Body of pancreas (tissue), 4 donors: ENCODE results near the gene TEX35. TPM values are rescaled to one million over a fixed set of nuclear protein-coding genes. Genes with fewer than 3 reads are reported as not detected.

Experiments
- ATAC-seq: fragments of 150-250 bp; one replicate; pipeline ENCODE4 v1.9.1; 2016
- DNase-seq, 4 donors: peaks; one replicate each; pipeline ENCODE4 v3.0.0-alpha.2; 2019
- H3K27ac ChIP-seq, 4 donors: fragments of 200-600 bp; sonication (generic); 1 replicate in 3 of 4; 2 replicates in 1 of 4; pipeline versions ENCODE4 v1.5.1 to v1.6.1; 2016 to 2019; ENCODE audit warnings: mild to moderate bottlenecking in 1 of 4, mixed read lengths in 1 of 4, moderate library complexity in 1 of 4
- H3K27me3 ChIP-seq, 2 donors: fragments of 200-600 bp; sonication (generic); one replicate each; pipeline ENCODE4 v1.6.0; 2016; ENCODE audit warnings: mild to moderate bottlenecking in 1 of 2
- H3K36me3 ChIP-seq, 2 donors: fragments of 200-600 bp; sonication (generic); replicated peaks in 1 of 2; 2 replicates each; pipeline ENCODE4 v1.5.1; 2016; ENCODE audit warnings: low read depth in 2 of 2; ENCODE audit not compliant: insufficient read depth in 1 of 2
- H3K4me1 ChIP-seq: fragments of 200-600 bp; sonication (generic); one replicate; pipeline ENCODE4 v1.6.0; 2016
- H3K4me3 ChIP-seq, 2 donors: fragments of 200-600 bp; sonication (generic); 1 replicate in 1 of 2; 2 replicates in 1 of 2; pipeline ENCODE4 v1.5.1; 2016 to 2019
- H3K9me3 ChIP-seq, 3 donors: fragments of 200-600 bp; sonication (generic); 1 replicate in 2 of 3; 2 replicates in 1 of 3; pipeline ENCODE4 v1.5.1; 2016
- CTCF ChIP-seq, 7 experiments: fragments of 450-650 bp in 4 of 7; fragments of 200-600 bp in 3 of 7; sonication (generic) in 3 of 7; IDR thresholded peaks; one replicate each; pipeline ENCODE4 v1.5.1; 2016 to 2019; ENCODE audit warnings: antibody characterized with exemption in 7 of 7
- POLR2A ChIP-seq, 3 donors: fragments of 450-650 bp; IDR thresholded peaks; one replicate each; pipeline ENCODE4 v1.6.1; 2016; ENCODE audit warnings: antibody characterized with exemption in 3 of 3, mild to moderate bottlenecking in 2 of 3
- WGBS, 2 donors: methylation state at CpG; one replicate each; pipeline ENCODE4 v1.1.5; 2017; 5-methylcytosine and 5-hydroxymethylcytosine counted together
- intact Hi-C: fragments of 100-400 bp; cut with DNase I; formaldehyde crosslinking; loops from one replicate; pipeline ENCODE4 v1.15.1; 2023
- total RNA-seq, 2 donors: library from RNA; depleted of rRNA; stranded (reverse); fragments of >200 nt; gene quantifications; one replicate each; pipeline ENCODE4 v1.1.0, GENCODE V29; 2016

The TEX35 gene
- total RNA-seq: not detected

DNA sequence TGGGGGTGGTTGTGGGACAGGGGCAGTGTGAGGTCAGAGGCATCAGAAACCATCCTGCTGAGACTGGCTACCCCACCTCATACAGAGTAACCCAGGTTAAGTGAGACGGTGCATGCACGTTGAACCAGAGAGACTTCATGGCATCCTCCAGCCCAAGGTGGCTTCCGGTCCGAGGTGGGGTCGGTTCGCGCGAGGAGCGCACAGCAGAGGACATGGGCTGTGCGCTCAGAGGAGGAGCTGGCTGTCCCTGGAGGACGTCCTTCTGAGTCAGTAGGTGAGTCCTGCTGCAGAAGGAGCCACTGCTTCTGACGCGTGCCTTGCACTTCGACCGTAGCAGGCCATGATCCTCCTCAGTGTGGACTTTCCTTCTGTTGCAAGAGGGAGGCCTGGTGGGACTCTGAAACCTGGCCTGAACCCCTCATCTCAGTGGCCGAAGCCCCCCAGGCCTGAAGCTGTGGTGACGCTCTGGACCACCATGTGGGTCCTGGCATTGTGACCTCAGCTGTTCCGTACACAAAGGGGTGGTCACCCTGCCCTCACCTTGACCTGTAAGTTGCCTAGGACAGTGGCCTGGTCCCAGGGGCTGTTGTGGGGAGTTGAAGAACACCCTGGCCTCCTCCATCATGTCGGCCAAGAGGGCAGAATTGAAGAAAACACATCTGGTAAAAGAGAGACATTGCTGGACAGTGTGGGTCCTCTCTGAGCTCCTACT, at the start of gene TEX35:
Gene TEX35 (plus strand): TSS at position 544 of the 712 bp plus-strand sequence. CDS start 80 bp downstream, at position 624.
- no peaks in the 10 kb centered on the region for H3K27me3 ChIP-seq
- no peak within 1 kb of the TSS for H3K27ac ChIP-seq
- DNase-seq: no peak
- intact Hi-C loops: no loop called here
- no peak for ATAC-seq
- H3K4me1 ChIP-seq: no peaks in the 10 kb centered on the region
- no peak within 1 kb of the TSS for H3K4me3 ChIP-seq
- 86 to 89% methylated on average over 12 to 19 of the region's 19 CpGs for WGBS, 2 donors
- no peaks in the 10 kb centered on the region for H3K9me3 ChIP-seq
- H3K36me3 ChIP-seq: no peaks in the 10 kb centered on the region
- TF ChIP-seq POLR2A (IDR thresholded peaks at IDR 0.05) (no peak), CTCF (IDR thresholded peaks at IDR 0.05) (no peak)

- DNase-seq (no peak), ATAC-seq (no peak)
- 29 to 72% methylated on average over 1 of the region's 1 CpG for WGBS, 2 donors
- no peaks in the 10 kb centered on the region for H3K4me1 ChIP-seq
- no peaks in the 10 kb centered on the region for H3K9me3 ChIP-seq
- intact Hi-C loops: no loop called here
- no peak overlapping the region for H3K4me3 ChIP-seq
- H3K27me3 ChIP-seq: no peaks in the 10 kb centered on the region
- H3K27ac ChIP-seq: no peak overlapping the region
- no peaks in the 10 kb centered on the region for H3K36me3 ChIP-seq
- TF ChIP-seq POLR2A (IDR thresholded peaks at IDR 0.05) (no peak), CTCF (IDR thresholded peaks at IDR 0.05) (no peak)
Measured at GRCh38 chr1:178464141-178464540, 48.8 kb upstream of the TEX35 start.

DNA sequence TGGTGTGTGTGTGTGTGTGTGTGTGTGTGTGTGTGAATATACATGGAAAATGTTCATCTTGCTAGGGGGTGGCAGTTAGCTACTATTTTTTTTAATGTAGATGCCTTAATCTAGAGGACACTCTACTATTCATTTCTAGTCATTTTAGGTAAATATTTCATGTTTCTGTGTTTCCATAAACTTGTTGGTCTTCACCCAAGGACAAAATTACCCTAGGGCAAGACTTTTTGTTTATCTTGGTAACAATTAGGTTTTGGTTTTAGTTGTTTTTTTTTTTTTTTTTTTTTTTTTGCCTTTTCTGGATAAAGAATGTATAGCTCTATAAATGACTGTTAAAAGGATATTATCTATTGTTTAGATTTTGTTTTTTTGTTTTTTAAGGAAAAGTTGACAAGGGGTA, 48.3 kb upstream of the TEX35 start:
- intact Hi-C loops: no loop called here
- Histone ChIP-seq H3K27ac (no peak overlapping the region), H3K27me3 (no peaks in the 10 kb centered on the region), H3K36me3 (no peaks in the 10 kb centered on the region), H3K4me3 (no peak overlapping the region), H3K9me3 (no peaks in the 10 kb centered on the region), H3K4me1 (no peaks in the 10 kb centered on the region)
- DNase-seq (no peak), ATAC-seq (no peak)
- TF ChIP-seq CTCF (IDR thresholded peaks at IDR 0.05) (no peak), POLR2A (IDR thresholded peaks at IDR 0.05) (no peak)

- H3K27ac ChIP-seq: no peak overlapping the region
- H3K4me3 ChIP-seq: no peak overlapping the region
- no peak for TF ChIP-seq POLR2A (IDR thresholded peaks at IDR 0.05)
- TF ChIP-seq CTCF (IDR thresholded peaks at IDR 0.05): no peak
- H3K4me1 ChIP-seq: peaks cover 1% of the 10 kb centered on the region
- H3K9me3 ChIP-seq: no peaks in the 10 kb centered on the region
- H3K36me3 ChIP-seq: no peaks in the 10 kb centered on the region
- H3K27me3 ChIP-seq: no peaks in the 10 kb centered on the region
- intact Hi-C loops: no loop called here
- no peak for ATAC-seq
- no peak for DNase-seq
Measured at GRCh38 chr1:178465011-178465410, 47.9 kb upstream of the TEX35 start.

DNA sequence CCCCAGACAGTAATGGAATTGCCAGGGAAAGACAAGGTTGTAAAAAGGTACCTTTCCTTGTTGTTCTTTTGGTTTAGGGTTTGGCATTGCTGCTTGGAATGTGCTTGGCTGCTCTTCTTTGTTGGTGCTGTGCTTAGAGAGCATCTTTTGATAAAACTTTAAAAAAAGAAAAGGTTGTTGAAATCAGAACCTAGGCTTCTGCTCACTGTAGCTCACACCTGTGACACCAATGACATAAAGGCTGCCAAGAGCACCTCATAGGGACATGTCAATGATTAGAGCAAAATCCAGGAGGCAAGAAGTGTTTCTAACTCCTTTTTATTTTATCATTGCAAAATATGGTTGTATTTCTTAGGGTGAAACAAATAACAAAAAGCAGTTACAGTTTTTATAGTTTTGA, 45.1 kb upstream of the TEX35 start:
- peaks cover 6% of the 10 kb centered on the region for H3K4me1 ChIP-seq
- H3K27me3 ChIP-seq: no peaks in the 10 kb centered on the region
- no peaks in the 10 kb centered on the region for H3K9me3 ChIP-seq
- no peak overlapping the region for H3K4me3 ChIP-seq
- no peaks in the 10 kb centered on the region for H3K36me3 ChIP-seq
- intact Hi-C loops: no loop called here
- ATAC-seq (no peak), DNase-seq (no peak)
- TF ChIP-seq CTCF (IDR thresholded peaks at IDR 0.05) (no peak), POLR2A (IDR thresholded peaks at IDR 0.05) (no peak)
- no peak overlapping the region for H3K27ac ChIP-seq
